Measurements from ENCODE around the gene TOR4A. TPM values are rescaled to one million over a fixed set of nuclear protein-coding genes. Genes with fewer than 3 reads are reported as not detected.

Gene TOR4A
- total and polyA plus RNA-seq, 10 of the 15 experiments (the other 5 are each of a cell fraction or from before 2014, with no cell fraction given): 2.0 to 19.9 (median 3.7) TPM

- in situ Hi-C loops (cut with MboI) (no loop called here), intact Hi-C loops (cut with micrococcal nuclease; ENCODE audit: unreplicated experiment) (no loop called here)
- Histone ChIP-seq H3K4me3 (no peak within 1 kb of the TSS), H3K9me3 (replicated peaks; ENCODE audit: control insufficient read depth, insufficient read depth, low read length) (no peaks in the 10 kb centered on the region), H3K9ac (ENCODE audit: control insufficient read depth, insufficient read depth, low read length) (no peak within 1 kb of the TSS), H3K27ac (ENCODE audit: control insufficient read depth, insufficient read depth) (no peak within 1 kb of the TSS), H3K27me3 (replicated peaks in 1 of 2; ENCODE audit: control insufficient read depth in 2 of 2, insufficient read depth in 2 of 2, low read length in 1 of 2) (no peaks in the 10 kb centered on the region), H2AFZ (ENCODE audit: control insufficient read depth, low read depth, low read length) (no peak within 1 kb of the TSS), H3K4me2 (ENCODE audit: control insufficient read depth, insufficient read depth) (no peak within 1 kb of the TSS), H3K36me3 (ENCODE audit: control insufficient read depth in 2 of 2, insufficient read depth in 2 of 2, low read length in 1 of 2) (no peaks in the 10 kb centered on the region), H3K79me2 (ENCODE audit: control insufficient read depth, insufficient read depth, low read length) (peaks cover 10% of the 10 kb centered on the region), H4K20me1 (ENCODE audit: control insufficient read depth, insufficient read depth) (no peaks in the 10 kb centered on the region), H3K4me1 (ENCODE audit: control insufficient read depth, insufficient read depth, low read length) (peaks cover 11% of the 10 kb centered on the region)
- RAD21 ChIA-PET (ENCODE audit: unreplicated experiment): no interaction called here
- POLR2A ChIA-PET: no interaction called here
- ATAC-seq (no peak), DNase-seq (ENCODE audit: low read depth, low spot score) (no peak), FAIRE-seq (no peak)
- TF ChIP-seq ZNF687 (IDR thresholded peaks at IDR 0.05) (no peak), POU2F2 (IDR thresholded peaks at IDR 0.05; ENCODE audit: borderline replicate concordance, low read depth, low read length) (no peak), NFIC (IDR thresholded peaks at IDR 0.05; ENCODE audit: low read depth, low read length) (no peak), SMC3 (IDR thresholded peaks at IDR 0.05; ENCODE audit: borderline replicate concordance, low read length) (no peak), WRNIP1 (IDR thresholded peaks at IDR 0.05; ENCODE audit: borderline replicate concordance, low read depth, low read length) (no peak), IKZF2 (IDR thresholded peaks at IDR 0.05) (no peak), RELA (IDR thresholded peaks at IDR 0.05; ENCODE audit: borderline replicate concordance, partially characterized antibody) (no peak), STAT3 (IDR thresholded peaks at IDR 0.05; ENCODE audit: low read depth, low read length) (no peak), ZSCAN29 (IDR thresholded peaks at IDR 0.05) (no peak), ATF2 (IDR thresholded peaks at IDR 0.05; ENCODE audit: low read length) (no peak), JUND (IDR thresholded peaks at IDR 0.05; ENCODE audit: low read depth, low read length) (no peak), PAX8 (IDR thresholded peaks at IDR 0.05) (no peak)
- 77% methylated on average over 4 of the region's 4 CpGs for WGBS (ENCODE audit: insufficient coverage, insufficient replicate concordance, low lambda C conversion rate, missing lambda C conversion rate)
- SMC1A ChIA-PET (ENCODE audit: uncharacterized antibody, unreplicated experiment): no interaction called here
- BruUV-seq (replicated peaks): no TSS peak
- CTCF ChIA-PET: no interaction called here
Measured at GRCh38 chr9:137251194-137251461, 26.4 kb upstream of the TOR4A start, which contains the start of gene STPG3. STPG3 (plus strand) TSS chr9:137251286; CDS start chr9:137251287, 1 bp downstream.

Measured in GM12878 (cell line).